Measurements from ENCODE around the gene CPM. TPM values are rescaled to one million over a fixed set of nuclear protein-coding genes. Genes with fewer than 3 reads are reported as not detected.

Gene CPM
- total RNA-seq, 2 donors from 2014 or later, result 8.4 to 17.7 TPM

DNA sequence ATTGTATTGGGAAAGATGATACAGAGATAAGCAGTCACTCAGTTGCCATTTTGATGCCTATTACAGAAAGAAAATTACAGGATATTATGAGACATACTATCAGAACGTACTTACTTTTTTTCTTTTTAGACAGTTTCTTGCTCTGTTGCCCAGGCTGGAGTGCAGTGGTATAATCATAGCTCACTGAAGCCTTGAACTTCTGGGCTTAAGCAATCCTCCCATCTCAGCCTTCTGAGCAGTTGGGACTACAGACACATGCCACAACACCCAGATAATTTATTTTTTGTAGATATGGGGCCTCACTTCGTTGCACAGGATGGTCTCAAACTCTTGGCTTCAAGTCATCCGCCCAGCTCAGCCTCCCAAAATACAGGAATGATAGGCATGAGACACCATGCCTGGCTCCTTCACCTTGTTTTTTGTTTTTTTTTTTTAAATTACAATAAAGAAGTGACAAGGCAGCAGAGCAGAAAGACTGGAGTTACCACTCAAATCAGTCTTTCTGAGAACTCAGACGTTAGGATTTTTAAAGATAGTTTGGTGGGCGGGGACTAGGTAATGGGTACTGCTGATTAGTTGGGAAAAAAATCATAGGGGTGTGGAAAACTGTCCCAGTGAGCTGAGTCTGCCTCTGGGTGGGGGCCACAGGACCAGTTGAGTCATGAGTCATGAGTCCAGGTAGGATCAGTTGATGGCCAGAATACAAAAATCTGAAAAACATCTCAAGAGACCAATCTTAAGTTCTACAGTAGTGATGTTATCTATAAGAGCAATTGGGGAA lies 11.5 kb upstream of the CPM start:
- Mint-ChIP-seq H3K36me3 (ENCODE audit: insufficient read depth in 2 of 2) (no peaks in the 10 kb centered on the region), H3K4me1 (ENCODE audit: low read depth) (no peaks in the 10 kb centered on the region), H3K27me3 (ENCODE audit: low read depth) (peaks cover 14% of the 10 kb centered on the region), H3K9me3 (no peaks in the 10 kb centered on the region), H3K4me3 (no peak overlapping the region), H3K27ac (no peak overlapping the region)
- DNase-seq (no peak), ATAC-seq (replicated peaks in 1 of 2) (no peak)

GRCh38 chr12:68943848-68944247 lies 10.9 kb upstream of the CPM start:
- H3K9me3 Mint-ChIP-seq, result no peaks in the 10 kb centered on the region
- DNase-seq (no peak), ATAC-seq (replicated peaks in 1 of 2) (no peak)
- H3K27ac Mint-ChIP-seq, result no peak overlapping the region
- peaks cover 14% of the 10 kb centered on the region for H3K27me3 Mint-ChIP-seq (ENCODE audit: low read depth)
- no peaks in the 10 kb centered on the region for H3K4me1 Mint-ChIP-seq (ENCODE audit: low read depth)
- no peak overlapping the region for H3K4me3 Mint-ChIP-seq
- H3K36me3 Mint-ChIP-seq (ENCODE audit: insufficient read depth in 2 of 2), result no peaks in the 10 kb centered on the region

GRCh38 chr12:68940731-68941130 lies 7.8 kb upstream of the CPM start:
- Mint-ChIP-seq H3K36me3 (ENCODE audit: insufficient read depth in 2 of 2) (no peaks in the 10 kb centered on the region), H3K27ac (no peak overlapping the region), H3K4me3 (no peak overlapping the region), H3K4me1 (ENCODE audit: low read depth) (no peaks in the 10 kb centered on the region), H3K27me3 (ENCODE audit: low read depth) (peaks cover 36% of the 10 kb centered on the region), H3K9me3 (no peaks in the 10 kb centered on the region)
- DNase-seq (no peak), ATAC-seq (replicated peaks in 1 of 2) (no peak)

DNA sequence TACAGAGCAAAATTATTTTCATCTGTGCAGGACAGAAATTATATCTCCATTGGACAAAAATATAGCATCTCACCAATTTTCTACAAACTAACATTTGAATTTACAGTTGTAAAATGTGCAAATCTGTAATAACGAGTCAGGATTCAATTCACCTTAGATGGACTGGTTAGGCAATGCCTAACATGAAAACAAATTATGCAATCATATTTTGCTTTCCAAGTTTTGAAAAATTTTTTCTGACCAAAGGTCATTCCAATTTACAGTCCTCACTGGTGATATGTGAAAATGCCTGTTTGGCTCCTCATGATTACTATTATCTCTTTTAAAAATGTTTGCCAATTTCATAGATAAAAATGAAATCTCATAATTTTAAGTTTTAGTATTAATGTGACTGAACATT lies 6.5 kb upstream of the CPM start:
- ATAC-seq (replicated peaks in 1 of 2), result no peak
- Mint-ChIP-seq H3K36me3 (ENCODE audit: insufficient read depth in 2 of 2) (no peaks in the 10 kb centered on the region), H3K4me1 (ENCODE audit: low read depth) (no peaks in the 10 kb centered on the region), H3K9me3 (no peaks in the 10 kb centered on the region), H3K4me3 (no peak overlapping the region), H3K27ac (no peak overlapping the region), H3K27me3 (ENCODE audit: low read depth) (peaks cover 42% of the 10 kb centered on the region)
- DNase-seq, result no peak

DNA sequence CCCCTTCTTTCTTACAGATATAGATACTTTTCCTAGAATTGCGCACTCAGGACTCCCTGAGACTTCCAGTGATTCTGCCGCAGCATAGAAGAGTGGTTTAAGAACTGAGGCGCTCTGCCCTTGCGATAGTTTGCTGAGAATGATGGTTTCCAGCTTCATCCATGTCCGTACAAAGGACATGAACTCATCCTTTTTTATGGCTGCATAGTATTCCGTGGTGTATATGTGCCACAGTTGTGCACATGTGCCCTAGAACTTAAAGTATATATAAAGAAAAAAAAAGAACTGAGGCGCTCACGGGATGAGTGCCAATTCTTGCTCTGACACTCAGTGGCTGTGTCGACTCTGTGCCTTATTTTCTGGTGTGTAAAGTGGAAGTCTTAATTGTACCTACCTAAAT lies 1.4 kb upstream of the CPM start:
- DNase-seq (no peak), ATAC-seq (replicated peaks in 1 of 2) (no peak)
- H3K4me3 Mint-ChIP-seq, result peak overlapping the region; percentile 17 to 61
- no peaks in the 10 kb centered on the region for H3K9me3 Mint-ChIP-seq
- H3K36me3 Mint-ChIP-seq (ENCODE audit: insufficient read depth in 2 of 2), result peaks cover 0 to 5% of the 10 kb centered on the region in 2 donors
- no peak overlapping the region for H3K27ac Mint-ChIP-seq
- H3K4me1 Mint-ChIP-seq (ENCODE audit: low read depth), result peaks cover 21% of the 10 kb centered on the region
- peaks cover 34% of the 10 kb centered on the region for H3K27me3 Mint-ChIP-seq (ENCODE audit: low read depth)

DNA sequence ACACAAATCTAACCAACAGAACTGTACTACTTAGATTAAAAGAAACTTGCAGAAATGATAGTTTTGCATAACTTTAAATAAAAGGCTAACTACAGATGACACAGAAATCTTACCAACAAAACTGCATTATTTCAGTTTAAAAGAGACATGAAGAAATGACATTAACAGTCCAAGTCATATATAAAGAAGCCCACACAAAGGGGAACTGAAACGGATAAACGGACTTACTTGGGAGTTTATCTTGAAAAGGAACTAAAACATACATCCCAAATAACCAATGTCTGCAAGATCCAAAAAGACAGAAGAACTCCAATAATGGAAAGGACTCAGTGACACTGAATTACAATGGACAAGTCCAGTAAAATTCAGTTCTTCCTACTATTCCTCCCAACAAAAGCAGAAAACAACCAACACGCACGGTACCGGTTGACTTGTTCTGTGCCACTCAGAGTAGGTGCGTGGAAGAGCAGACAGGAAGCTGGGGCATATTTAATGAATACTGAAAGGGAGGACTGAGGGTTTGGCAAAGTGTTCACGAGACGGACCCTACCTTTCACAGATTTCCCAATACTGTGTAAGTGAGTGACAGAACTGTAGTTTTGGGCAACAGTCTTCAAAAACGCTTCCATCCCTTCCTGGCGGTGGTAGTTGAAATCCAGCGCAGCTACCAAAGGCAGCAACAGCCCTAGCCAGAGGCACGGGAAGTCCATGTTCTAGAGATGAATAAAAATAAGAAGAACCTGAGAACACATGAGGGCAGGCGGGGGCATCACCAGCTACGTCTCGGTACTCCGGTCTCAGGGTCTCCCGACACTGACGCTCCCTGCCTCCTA lies 627 bp downstream of the CPM start:
- peaks cover 21% of the 10 kb centered on the region for H3K4me1 Mint-ChIP-seq (ENCODE audit: low read depth)
- no peaks in the 10 kb centered on the region for H3K9me3 Mint-ChIP-seq

GRCh38 chr12:68930178-68930577 lies 2.8 kb downstream of the CPM start:
- ATAC-seq (replicated peaks in 1 of 2) (no peak), DNase-seq (no peak)
- H3K36me3 Mint-ChIP-seq (ENCODE audit: insufficient read depth in 2 of 2), result peaks cover 0 to 9% of the 10 kb centered on the region in 2 donors
- H3K4me1 Mint-ChIP-seq (ENCODE audit: low read depth), result peaks cover 21% of the 10 kb centered on the region
- H3K9me3 Mint-ChIP-seq, result no peaks in the 10 kb centered on the region
- peaks cover 7% of the 10 kb centered on the region for H3K27me3 Mint-ChIP-seq (ENCODE audit: low read depth)
- no peak overlapping the region for H3K27ac Mint-ChIP-seq
- H3K4me3 Mint-ChIP-seq, result no peak overlapping the region

More for the DNA sequence above, 627 bp downstream of the CPM start:
- H3K27ac Mint-ChIP-seq, result peak overlapping the region; percentile 27
- peak in 1 of 2 donors; percentile 7 for DNase-seq
- peak overlapping the region; percentile 87 to 89 for H3K4me3 Mint-ChIP-seq
- peaks cover 26% of the 10 kb centered on the region for H3K27me3 Mint-ChIP-seq (ENCODE audit: low read depth)
- peaks cover 0 to 9% of the 10 kb centered on the region in 2 donors for H3K36me3 Mint-ChIP-seq (ENCODE audit: insufficient read depth in 2 of 2)
- peak; percentile 42 to 47 for ATAC-seq (replicated peaks in 1 of 2)

GRCh38 chr12:68924546-68924945 lies 8.4 kb downstream of the CPM start:
- no peaks in the 10 kb centered on the region for H3K4me1 Mint-ChIP-seq (ENCODE audit: low read depth)
- H3K27ac Mint-ChIP-seq, result no peak overlapping the region
- no peaks in the 10 kb centered on the region for H3K27me3 Mint-ChIP-seq (ENCODE audit: low read depth)
- ATAC-seq (replicated peaks in 1 of 2) (no peak), DNase-seq (no peak)
- H3K36me3 Mint-ChIP-seq (ENCODE audit: insufficient read depth in 2 of 2), result peaks cover 0 to 7% of the 10 kb centered on the region in 2 donors
- no peaks in the 10 kb centered on the region for H3K9me3 Mint-ChIP-seq
- no peak overlapping the region for H3K4me3 Mint-ChIP-seq

- Mint-ChIP-seq H3K4me3 (no peak overlapping the region), H3K9me3 (no peaks in the 10 kb centered on the region), H3K27me3 (ENCODE audit: low read depth) (no peaks in the 10 kb centered on the region), H3K4me1 (ENCODE audit: low read depth) (peaks cover 10% of the 10 kb centered on the region), H3K27ac (no peak overlapping the region), H3K36me3 (ENCODE audit: insufficient read depth in 2 of 2) (peaks cover 0 to 2% of the 10 kb centered on the region in 2 donors)
- DNase-seq (peak; percentile 23 to 26), ATAC-seq (replicated peaks in 1 of 2) (peak; percentile 65 to 66)
These were observed 13.3 kb downstream of the CPM start for GRCh38 chr12:68919581-68920239.

DNA sequence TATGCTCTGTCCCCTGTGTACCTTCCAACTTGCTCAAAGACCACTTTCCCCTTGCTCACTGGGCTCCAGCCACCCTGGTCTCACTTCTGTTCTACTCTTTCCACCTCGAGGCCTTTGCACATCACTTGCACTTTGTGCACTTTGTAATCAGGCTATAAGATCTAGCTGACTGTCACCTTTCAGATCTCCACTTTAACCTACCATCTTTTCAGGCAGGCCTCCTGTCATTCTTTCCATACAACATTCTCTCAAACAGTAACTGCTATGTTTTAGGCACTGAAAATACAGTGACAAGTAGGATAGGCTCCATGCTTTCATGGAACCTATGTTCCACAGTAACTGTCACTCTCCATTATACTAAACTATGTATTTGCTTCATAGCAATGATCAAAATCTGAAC lies 14.0 kb downstream of the CPM start:
- Mint-ChIP-seq H3K27ac (no peak overlapping the region), H3K4me1 (ENCODE audit: low read depth) (peaks cover 14% of the 10 kb centered on the region), H3K9me3 (no peaks in the 10 kb centered on the region), H3K36me3 (ENCODE audit: insufficient read depth in 2 of 2) (peaks cover 0 to 2% of the 10 kb centered on the region in 2 donors), H3K4me3 (no peak overlapping the region), H3K27me3 (ENCODE audit: low read depth) (no peaks in the 10 kb centered on the region)
- ATAC-seq (replicated peaks in 1 of 2) (peak; percentile 57 to 59), DNase-seq (peak in 1 of 2 donors; percentile 6)

- no peak overlapping the region for H3K4me3 Mint-ChIP-seq
- no peak for ATAC-seq (replicated peaks in 1 of 2)
- no peaks in the 10 kb centered on the region for H3K9me3 Mint-ChIP-seq
- DNase-seq, result no peak
- H3K4me1 Mint-ChIP-seq (ENCODE audit: low read depth), result peaks cover 14% of the 10 kb centered on the region
- H3K27ac Mint-ChIP-seq, result no peak overlapping the region
- H3K27me3 Mint-ChIP-seq (ENCODE audit: low read depth), result no peaks in the 10 kb centered on the region
- peaks cover 0 to 2% of the 10 kb centered on the region in 2 donors for H3K36me3 Mint-ChIP-seq (ENCODE audit: insufficient read depth in 2 of 2)
These were observed 17.9 kb downstream of the CPM start for GRCh38 chr12:68915055-68915454.

GRCh38 chr12:68913682-68914081 lies 19.3 kb downstream of the CPM start:
- H3K27ac Mint-ChIP-seq, result no peak overlapping the region
- no peaks in the 10 kb centered on the region for H3K9me3 Mint-ChIP-seq
- peaks cover 14% of the 10 kb centered on the region for H3K4me1 Mint-ChIP-seq (ENCODE audit: low read depth)
- no peak for DNase-seq
- no peak overlapping the region for H3K4me3 Mint-ChIP-seq
- ATAC-seq (replicated peaks in 1 of 2), result no peak
- no peaks in the 10 kb centered on the region for H3K27me3 Mint-ChIP-seq (ENCODE audit: low read depth)
- H3K36me3 Mint-ChIP-seq (ENCODE audit: insufficient read depth in 2 of 2), result no peaks in the 10 kb centered on the region

DNA sequence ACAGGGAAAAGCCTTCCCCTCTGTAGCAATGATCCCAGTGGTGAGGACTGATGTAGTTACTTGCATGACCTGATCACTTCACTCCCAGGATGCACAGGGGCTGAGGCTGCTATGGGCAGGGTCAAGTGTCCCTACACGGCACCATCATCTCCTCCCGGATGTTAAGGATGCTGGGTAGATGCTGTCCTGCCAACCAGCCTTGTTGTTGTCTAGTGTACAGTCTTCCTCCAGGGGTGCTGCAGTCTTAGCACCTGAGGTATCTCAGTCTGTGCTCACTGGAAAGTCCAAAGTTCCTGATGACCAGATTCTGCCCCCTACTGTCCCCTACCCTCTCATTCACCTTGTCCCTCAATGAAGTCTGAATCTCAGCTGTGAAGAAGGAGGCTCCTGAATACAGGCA lies 20.1 kb downstream of the CPM start:
- H3K27me3 Mint-ChIP-seq (ENCODE audit: low read depth), result no peaks in the 10 kb centered on the region
- DNase-seq (no peak), ATAC-seq (replicated peaks in 1 of 2) (no peak)
- H3K36me3 Mint-ChIP-seq (ENCODE audit: insufficient read depth in 2 of 2), result no peaks in the 10 kb centered on the region
- no peak overlapping the region for H3K27ac Mint-ChIP-seq
- H3K4me1 Mint-ChIP-seq (ENCODE audit: low read depth), result peaks cover 14% of the 10 kb centered on the region
- no peak overlapping the region for H3K4me3 Mint-ChIP-seq
- no peaks in the 10 kb centered on the region for H3K9me3 Mint-ChIP-seq
